HG02759 (cell line): ENCODE results near the gene MST1.
"Not testable (repeated sequence)": the region's sequence is repeated elsewhere in the genome, so short reads cannot be mapped to it uniquely, and the experiment has no call there.

ENCODE experiments used
- ATAC-seq: cut with Tn5 transposase; IDR thresholded peaks from one replicate; pipeline ENCODE4 v1.9.1; 2021; ENCODE audit warnings: mild to moderate bottlenecking, moderate library complexity; ENCODE audit not compliant: unreplicated experiment

The MST1 gene

GRCh38 chr3:49701388-49702077 lies 12.3 kb upstream of the MST1 start:
- no peak for ATAC-seq

- ATAC-seq: no peak
These were observed 11.3 kb upstream of the MST1 start for GRCh38 chr3:49700453-49701128.

GRCh38 chr3:49700014-49700413 lies 10.7 kb upstream of the MST1 start:
- no peak for ATAC-seq

- no peak for ATAC-seq
These were observed 10.2 kb upstream of the MST1 start for GRCh38 chr3:49699281-49699979.

- ATAC-seq: not testable (repeated sequence)
These were observed 6.2 kb upstream of the MST1 start for GRCh38 chr3:49695350-49696015.

GRCh38 chr3:49694409-49695070 lies 5.3 kb upstream of the MST1 start:
- not testable (repeated sequence) for ATAC-seq

GRCh38 chr3:49691481-49691880 lies 2.2 kb upstream of the MST1 start:
- ATAC-seq: not testable (repeated sequence)

- ATAC-seq: not testable (repeated sequence)
These were observed 1.6 kb upstream of the MST1 start for GRCh38 chr3:49690856-49691255.

- not testable (repeated sequence) for ATAC-seq
These were observed 792 bp upstream of the MST1 start for GRCh38 chr3:49689908-49690624.

- not testable (repeated sequence) for ATAC-seq
These were observed 782 bp downstream of the MST1 start for GRCh38 chr3:49688338-49689045.

- ATAC-seq: not testable (repeated sequence)
These were observed 1.9 kb downstream of the MST1 start for GRCh38 chr3:49687424-49687795.

GRCh38 chr3:49686769-49687423 lies 2.4 kb downstream of the MST1 start:
- ATAC-seq: not testable (repeated sequence)

- ATAC-seq: not testable (repeated sequence)
These were observed 2.9 kb downstream of the MST1 start for GRCh38 chr3:49686346-49686745.

- ATAC-seq: not testable (repeated sequence)
These were observed 3.4 kb downstream of the MST1 start for GRCh38 chr3:49685846-49686245.

- not testable (repeated sequence) for ATAC-seq
These were observed 4.2 kb downstream of the MST1 start for GRCh38 chr3:49685103-49685502.

GRCh38 chr3:49684453-49684852 lies 4.8 kb downstream of the MST1 start:
- not testable (repeated sequence) for ATAC-seq

- no peak for ATAC-seq
These were observed 6.1 kb downstream of the MST1 start for GRCh38 chr3:49683162-49683561.

GRCh38 chr3:49681543-49681942 lies 7.7 kb downstream of the MST1 start:
- ATAC-seq: no peak

GRCh38 chr3:49681232-49681522 lies 8.1 kb downstream of the MST1 start:
- ATAC-seq: no peak
